Activated CD4-positive, alpha-beta T cell treated with anti-CD3 and anti-CD28 coated beads for 36 hours (primary cell): Measurements from ENCODE around the gene KCNAB1. TPM values are rescaled to one million over a fixed set of nuclear protein-coding genes. Genes with fewer than 3 reads are reported as not detected.

Experiments
- ATAC-seq: fragments of 200-7000 bp; cut with Tn5 transposase; one replicate; pipeline ENCODE4 v1.10.0; 2021; ENCODE audit warnings: mild to moderate bottlenecking, moderate library complexity
- CTCF ChIA-PET: fragments of 350-600 bp; sonication (Branson Sonifier 250); formaldehyde crosslinking; loops from one replicate; lab custom pipeline; 2021; ENCODE audit warnings: antibody characterized with exemption; lab: Charles Lee
- POLR2A ChIA-PET: fragments of 350-600 bp; sonication (Branson Sonifier 250); formaldehyde crosslinking; loops from one replicate; lab custom pipeline; 2021; ENCODE audit warnings: antibody characterized with exemption, inconsistent platforms; lab: Charles Lee
- DNase-seq: peaks from one replicate; pipeline ENCODE4 v3.0.0-alpha.2; 2020
- H3K27ac Mint-ChIP-seq: one replicate; pipeline ENCODE4 v1.8.0; 2021; ENCODE audit warnings: mixed read lengths
- H3K27me3 Mint-ChIP-seq: one replicate; pipeline ENCODE4 v1.8.0; 2021; ENCODE audit warnings: mixed read lengths
- H3K36me3 Mint-ChIP-seq: one replicate; pipeline ENCODE4 v1.8.0; 2021; ENCODE audit warnings: low read depth, mixed read lengths
- H3K4me1 Mint-ChIP-seq: one replicate; pipeline ENCODE4 v1.8.0; 2021; ENCODE audit warnings: mixed read lengths
- H3K4me3 Mint-ChIP-seq: one replicate; pipeline ENCODE4 v1.8.0; 2021; ENCODE audit warnings: mild to moderate bottlenecking, moderate library complexity, mixed read lengths
- H3K9me3 Mint-ChIP-seq: one replicate; pipeline ENCODE4 v1.8.0; 2021; ENCODE audit warnings: low read depth, mixed read lengths
- intact Hi-C, 2 experiments: fragments of 100-400 bp; cut with DNase I in 1 of 2; cut with micrococcal nuclease in 1 of 2; formaldehyde crosslinking; loops; one replicate each; pipeline versions ENCODE4 v1.14.2 to v1.15.1; 2022 to 2024; cut with DNase I, micrococcal nuclease
- total RNA-seq, 2 experiments: library from RNA; stranded (reverse); gene quantifications; one replicate each; pipeline ENCODE4 v1.2.3, GENCODE V29; 2021

KCNAB1 gene
- total RNA-seq, 2 experiments from 2014 or later = not detected

- ATAC-seq (no peak), DNase-seq (no peak)
- peaks cover 69% of the 10 kb centered on the region for H3K36me3 Mint-ChIP-seq
- peaks cover 41% of the 10 kb centered on the region for H3K4me1 Mint-ChIP-seq
- no peaks in the 10 kb centered on the region for H3K9me3 Mint-ChIP-seq
- H3K27ac Mint-ChIP-seq = no peak overlapping the region
- H3K4me3 Mint-ChIP-seq = no peak overlapping the region
- H3K27me3 Mint-ChIP-seq = no peaks in the 10 kb centered on the region
- intact Hi-C loops = no loop called here
- ChIA-PET POLR2A (no interaction called here), CTCF (interaction anchor here (0.9 to 2.0 kb wide), 3 partner anchors 131 to 535 kb away, joined by 3 to 6 read pairs (median 3); no protein-coding TSS in a partner anchor)
These were observed 427.3 kb downstream of the KCNAB1 start for GRCh38 chr3:156547637-156548036.

- peaks cover 47% of the 10 kb centered on the region for H3K4me1 Mint-ChIP-seq
- CTCF ChIA-PET = interaction anchor here (0.9 to 2.5 kb wide), 5 partner anchors 16 to 534 kb away, joined by 3 to 13 read pairs (median 3); no protein-coding TSS in a partner anchor
- no peaks in the 10 kb centered on the region for H3K27me3 Mint-ChIP-seq
- H3K36me3 Mint-ChIP-seq = peaks cover 69% of the 10 kb centered on the region
- peak overlapping the region; percentile 8 for H3K27ac Mint-ChIP-seq
- ATAC-seq (no peak), DNase-seq (no peak)
- POLR2A ChIA-PET = no interaction called here
- no peak overlapping the region for H3K4me3 Mint-ChIP-seq
- intact Hi-C loops = no loop called here
- no peaks in the 10 kb centered on the region for H3K9me3 Mint-ChIP-seq
These were observed 427.8 kb downstream of the KCNAB1 start for GRCh38 chr3:156548041-156548687.

GRCh38 chr3:156548902-156549301 is 428.5 kb downstream of the KCNAB1 start:
- no peak overlapping the region for H3K4me3 Mint-ChIP-seq
- H3K27ac Mint-ChIP-seq = no peak overlapping the region
- ATAC-seq = no peak
- ChIA-PET POLR2A (no interaction called here), CTCF (interaction anchor here (1.1 to 2.5 kb wide), 4 partner anchors 15 to 533 kb away, joined by 3 to 13 read pairs (median 4); no protein-coding TSS in a partner anchor)
- peaks cover 68% of the 10 kb centered on the region for H3K36me3 Mint-ChIP-seq
- H3K4me1 Mint-ChIP-seq = peaks cover 53% of the 10 kb centered on the region
- no peak for DNase-seq
- intact Hi-C loops = no loop called here
- H3K27me3 Mint-ChIP-seq = no peaks in the 10 kb centered on the region
- H3K9me3 Mint-ChIP-seq = no peaks in the 10 kb centered on the region

GRCh38 chr3:156551261-156551660 is 430.9 kb downstream of the KCNAB1 start:
- no peaks in the 10 kb centered on the region for H3K9me3 Mint-ChIP-seq
- POLR2A ChIA-PET = interaction anchor here (0.8 kb wide), 1 partner anchor 592 kb away, joined by 4 read pairs; no protein-coding TSS in a partner anchor
- peaks cover 57% of the 10 kb centered on the region for H3K4me1 Mint-ChIP-seq
- H3K27ac Mint-ChIP-seq = peak overlapping the region; percentile 40
- ATAC-seq = no peak
- CTCF ChIA-PET = interaction anchor here (0.8 kb wide), 1 partner anchor 401 kb away, joined by 3 read pairs; no protein-coding TSS in a partner anchor
- DNase-seq = no peak
- H3K4me3 Mint-ChIP-seq = no peak overlapping the region
- H3K36me3 Mint-ChIP-seq = peaks cover 59% of the 10 kb centered on the region
- no peaks in the 10 kb centered on the region for H3K27me3 Mint-ChIP-seq
- intact Hi-C loops = loop anchor here (5.0 kb wide), 2 partner anchors 581 to 699 kb away; partner anchors contain the start of gene SLC33A1 (in 1 of the 2)

- peaks cover 53% of the 10 kb centered on the region for H3K4me1 Mint-ChIP-seq
- ChIA-PET POLR2A (no interaction called here), CTCF (interaction anchor here (0.8 kb wide), 1 partner anchor 401 kb away, joined by 3 read pairs; no protein-coding TSS in a partner anchor)
- H3K4me3 Mint-ChIP-seq = no peak overlapping the region
- no peaks in the 10 kb centered on the region for H3K9me3 Mint-ChIP-seq
- H3K27me3 Mint-ChIP-seq = no peaks in the 10 kb centered on the region
- H3K36me3 Mint-ChIP-seq = peaks cover 54% of the 10 kb centered on the region
- ATAC-seq (no peak), DNase-seq (no peak)
- peak overlapping the region; percentile 40 for H3K27ac Mint-ChIP-seq
- intact Hi-C loops = loop anchor here (5.0 kb wide), 2 partner anchors 581 to 699 kb away; partner anchors contain the start of gene SLC33A1 (in 1 of the 2)
These were observed 431.4 kb downstream of the KCNAB1 start for GRCh38 chr3:156551746-156552145.

- POLR2A ChIA-PET = no interaction called here
- DNase-seq = no peak
- intact Hi-C loops = loop anchor here (5.0 kb wide), 2 partner anchors 579 to 701 kb away; partner anchors contain the start of gene SLC33A1 (in 1 of the 2)
- Mint-ChIP-seq H3K27me3 (no peaks in the 10 kb centered on the region), H3K4me3 (peak overlapping the region; percentile 92), H3K27ac (no peak overlapping the region), H3K36me3 (peaks cover 48% of the 10 kb centered on the region), H3K4me1 (peaks cover 49% of the 10 kb centered on the region), H3K9me3 (no peaks in the 10 kb centered on the region)
- no peak for ATAC-seq
- CTCF ChIA-PET = no interaction called here
These were observed 432.6 kb downstream of the KCNAB1 start for GRCh38 chr3:156552973-156553372.

- peak overlapping the region; percentile 93 for H3K27ac Mint-ChIP-seq
- H3K36me3 Mint-ChIP-seq = peaks cover 40% of the 10 kb centered on the region
- ATAC-seq (no peak), DNase-seq (peak; percentile 32)
- CTCF ChIA-PET = interaction anchor here (0.6 to 3.0 kb wide), 6 partner anchors 10 to 584 kb away, joined by 3 to 10 read pairs (median 4); no protein-coding TSS in a partner anchor
- H3K27me3 Mint-ChIP-seq = no peaks in the 10 kb centered on the region
- POLR2A ChIA-PET = interaction anchor here (1.5 to 2.2 kb wide), 2 partner anchors 122 to 535 kb away, joined by 7 to 11 read pairs; partner anchors contain the start of gene TIPARP
- intact Hi-C loops = loop anchor here (2.0 to 5.0 kb wide), 4 partner anchors 29 to 702 kb away; partner anchors contain the start of gene SLC33A1 (in 1 of the 2)
- H3K4me3 Mint-ChIP-seq = peak overlapping the region; percentile 92
- H3K4me1 Mint-ChIP-seq = peaks cover 48% of the 10 kb centered on the region
- no peaks in the 10 kb centered on the region for H3K9me3 Mint-ChIP-seq
These were observed 433.5 kb downstream of the KCNAB1 start for GRCh38 chr3:156553705-156554356.

- H3K27ac Mint-ChIP-seq = peak overlapping the region; percentile 93
- H3K4me1 Mint-ChIP-seq = peaks cover 47% of the 10 kb centered on the region
- no peak for ATAC-seq
- ChIA-PET CTCF (interaction anchor here (0.6 to 3.0 kb wide), 10 partner anchors 10 to 621 kb away, joined by 3 to 10 read pairs (median 4); no protein-coding TSS in a partner anchor), POLR2A (interaction anchor here (0.8 to 2.2 kb wide), 4 partner anchors 8 to 534 kb away, joined by 3 to 11 read pairs (median 6); partner anchors contain the start of gene TIPARP)
- no peaks in the 10 kb centered on the region for H3K9me3 Mint-ChIP-seq
- intact Hi-C loops = loop anchor here (2.0 to 5.0 kb wide), 4 partner anchors 30 to 702 kb away; partner anchors contain the start of gene SLC33A1 (in 1 of the 2)
- DNase-seq = no peak
- H3K27me3 Mint-ChIP-seq = no peaks in the 10 kb centered on the region
- H3K4me3 Mint-ChIP-seq = peak overlapping the region; percentile 92
- H3K36me3 Mint-ChIP-seq = peaks cover 38% of the 10 kb centered on the region
These were observed 434.1 kb downstream of the KCNAB1 start for GRCh38 chr3:156554515-156554841.

GRCh38 chr3:156554842-156555687 is 434.7 kb downstream of the KCNAB1 start, which contains the start of gene SSR3:
TSS of gene SSR3 (minus strand) at chr3:156555117. CDS start at chr3:156555089, 28 bp downstream.
- peak; percentile 100 for DNase-seq
- Mint-ChIP-seq H3K27ac (peak within 1 kb of the TSS; percentile 93), H3K4me3 (peak within 1 kb of the TSS; percentile 92), H3K36me3 (peaks cover 36% of the 10 kb centered on the region), H3K9me3 (no peaks in the 10 kb centered on the region), H3K27me3 (no peaks in the 10 kb centered on the region), H3K4me1 (peaks cover 47% of the 10 kb centered on the region)
- ChIA-PET CTCF (interaction anchor here (0.6 to 3.0 kb wide), 13 partner anchors 11 to 620 kb away, joined by 3 to 10 read pairs (median 3); no protein-coding TSS in a partner anchor), POLR2A (interaction anchor here (0.5 to 2.2 kb wide), 6 partner anchors 8 to 605 kb away, joined by 3 to 11 read pairs (median 4); partner anchors contain the start of gene TIPARP)
- ATAC-seq = peak; percentile 99
- intact Hi-C loops = loop anchor here (1.0 to 5.0 kb wide), 13 partner anchors 30 to 703 kb away; partner anchors contain the start of genes CCNL1 (in 2 of the 2), TIPARP (in 2 of the 2), LEKR1 (in 1 of the 2) and SLC33A1 (in 1 of the 2)

- peaks cover 14% of the 10 kb centered on the region for H3K4me1 Mint-ChIP-seq
- DNase-seq = no peak
- no peaks in the 10 kb centered on the region for H3K9me3 Mint-ChIP-seq
- H3K27me3 Mint-ChIP-seq = peaks cover 2% of the 10 kb centered on the region
- no peak overlapping the region for H3K4me3 Mint-ChIP-seq
- H3K36me3 Mint-ChIP-seq = peaks cover 7% of the 10 kb centered on the region
- intact Hi-C loops = no loop called here
- no peak for ATAC-seq
- ChIA-PET CTCF (interaction anchor here (0.6 to 1.1 kb wide), 2 partner anchors 16 to 117 kb away, joined by 3 to 4 read pairs; no protein-coding TSS in a partner anchor), POLR2A (no interaction called here)
- H3K27ac Mint-ChIP-seq = no peak overlapping the region
These were observed 438.0 kb downstream of the KCNAB1 start for GRCh38 chr3:156558389-156558788.
